SH-SY5Y (cell line): Measurements from ENCODE around the gene ACAN.

Experiments
- GATA2 ChIP-seq: IDR thresholded peaks from 2 replicates; pipeline ENCODE4 v1.6.1; 2011; ENCODE audit warnings: mild to moderate bottlenecking, low read depth, low read length
- GATA3 ChIP-seq: IDR thresholded peaks from 2 replicates; pipeline ENCODE4 v1.6.1; 2011; ENCODE audit warnings: low read depth, mild to moderate bottlenecking, low read length, moderate library complexity

DNA sequence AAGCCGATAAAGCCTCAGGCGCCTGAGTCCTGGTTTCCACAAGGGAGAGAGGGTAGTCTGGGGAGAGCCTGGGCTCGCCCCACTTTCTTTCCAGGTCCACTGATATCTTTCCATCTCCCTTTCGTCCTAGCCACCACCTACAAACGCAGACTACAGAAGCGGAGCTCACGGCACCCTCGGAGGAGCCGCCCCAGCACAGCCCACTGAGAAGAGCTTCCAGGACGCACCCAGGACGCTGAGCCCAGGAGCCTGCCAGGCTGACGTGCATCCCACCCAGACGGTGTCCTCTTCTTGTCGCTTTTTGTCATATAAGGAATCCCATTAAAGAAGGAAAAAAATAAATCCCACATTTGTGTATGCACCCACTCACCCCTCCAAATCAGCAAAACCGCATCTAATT lies 71.0 kb downstream of the ACAN start:
- TF ChIP-seq GATA3 (no peak), GATA2 (no peak)
